A549 (cell line): Measurements from ENCODE around the gene B4GALT6. TPM values are rescaled to one million over a fixed set of nuclear protein-coding genes. Genes with fewer than 3 reads are reported as not detected.

Experiments used
- ATAC-seq, 2 experiments: fragments of 200-7000 bp in 1 of 2; fragments of >200 bp in 1 of 2; cut with Nextera tagmentation in 1 of 2; cut with Tn5 transposase in 1 of 2; 3 replicates each; pipeline versions ENCODE4 v1.8.0 to v1.9.1; 2018 to 2020; ENCODE audit warnings: mild to moderate bottlenecking in 1 of 2, moderate library complexity in 1 of 2
- CTCF ChIA-PET: fragments of 300-600 bp; sonication (Branson Sonifier 250); formaldehyde crosslinking; extraction: SDS; loops from one replicate; lab custom pipeline; 2021; ENCODE audit warnings: antibody characterized with exemption, inconsistent platforms; lab: Yijun Ruan, JAX
- POLR2A ChIA-PET: fragments of 350-600 bp; formaldehyde crosslinking; extraction: SDS; loops from one replicate; lab custom pipeline; 2021; ENCODE audit warnings: antibody characterized with exemption, inconsistent platforms; lab: Yijun Ruan, JAX
- DNase-seq, 2 experiments: peaks; one replicate each; pipeline versions ENCODE4 v3.0.0 to v3.0.0-alpha.2; 2011 to 2016; ENCODE audit warnings: low read depth in 1 of 2, low spot score in 1 of 2
- FAIRE-seq: peaks from 2 replicates; lab custom pipeline; 2011; peaks lifted over from hg19 to GRCh38; lab: Jason Lieb, UNC
- H3K27ac ChIP-seq, 2 experiments: fragments of >200 bp; sonication (Bioruptor Twin); formaldehyde crosslinking; 3 replicates each; pipeline ENCODE4 v1.5.1; 2016 to 2017
- H3K4me1 ChIP-seq: fragments of >200 bp; sonication (Bioruptor Twin); formaldehyde crosslinking; 3 replicates; pipeline ENCODE4 v1.6.1; 2016
- H3K4me2 ChIP-seq: fragments of >200 bp; sonication (Bioruptor Twin); formaldehyde crosslinking; 3 replicates; pipeline ENCODE4 v1.6.1; 2016
- H3K4me3 ChIP-seq: fragments of >200 bp; sonication (Bioruptor Twin); formaldehyde crosslinking; 3 replicates; pipeline ENCODE4 v1.5.1; 2016
- H3K9me3 ChIP-seq: fragments of >200 bp; sonication (Bioruptor Twin); formaldehyde crosslinking; 3 replicates; pipeline ENCODE4 v1.6.1; 2016
- CEBPB ChIP-seq, 2 experiments: fragments of >200 bp in 1 of 2; sonication (Bioruptor Twin) in 1 of 2; formaldehyde crosslinking in 1 of 2; IDR thresholded peaks; 2 replicates each; pipeline ENCODE4 v1.6.1; 2012 to 2016
- CHD2 ChIP-seq: fragments of 150-350 bp; IDR thresholded peaks from 2 replicates; pipeline ENCODE4 v1.6.1; 2014; ENCODE audit warnings: low read length; ENCODE audit not compliant: partially characterized antibody
- EHF ChIP-seq: fragments of 250-450 bp; sonication (Bioruptor Pico); IDR thresholded peaks from 2 replicates; pipeline ENCODE4 v1.5.0; 2020; ENCODE audit warnings: mild to moderate bottlenecking
- FOSB ChIP-seq: fragments of 250-450 bp; sonication (Bioruptor Pico); IDR thresholded peaks from 2 replicates; pipeline ENCODE4 v1.5.0; 2020; ENCODE audit warnings: mild to moderate bottlenecking, moderate library complexity
- FOSL2 ChIP-seq, 2 experiments: fragments of 450-650 bp in 1 of 2; fragments of >200 bp in 1 of 2; sonication (Bioruptor Twin) in 1 of 2; formaldehyde crosslinking; IDR thresholded peaks; 2 replicates each; pipeline versions ENCODE4 v1.5.0 to v1.6.1; 2016 to 2020; ENCODE audit warnings: mild to moderate bottlenecking in 1 of 2, moderate library complexity in 1 of 2
- FOXS1 ChIP-seq: fragments of 250-450 bp; sonication (Bioruptor Pico); IDR thresholded peaks from 2 replicates; pipeline ENCODE4 v1.5.0; 2020; ENCODE audit warnings: mild to moderate bottlenecking, moderate library complexity
- HOXB5 ChIP-seq: fragments of 250-450 bp; sonication (Bioruptor Pico); IDR thresholded peaks from 2 replicates; pipeline ENCODE4 v1.5.0; 2020; ENCODE audit warnings: mild to moderate bottlenecking, moderate library complexity
- JUNB ChIP-seq: fragments of >200 bp; sonication (Bioruptor Twin); formaldehyde crosslinking; IDR thresholded peaks from 2 replicates; pipeline ENCODE4 v1.6.1; 2016
- MAFK ChIP-seq: fragments of 450-650 bp; IDR thresholded peaks from 2 replicates; pipeline ENCODE4 v1.6.1; 2014; ENCODE audit not compliant: partially characterized antibody
- MAZ ChIP-seq: fragments of 150-350 bp; IDR thresholded peaks from 2 replicates; pipeline ENCODE4 v1.6.1; 2014; ENCODE audit warnings: antibody characterized with exemption, low read depth, low read length, borderline replicate concordance
- NPAS2 ChIP-seq: fragments of 250-450 bp; sonication (Bioruptor Pico); IDR thresholded peaks from 2 replicates; pipeline ENCODE4 v1.8.0; 2022; ENCODE audit warnings: mild to moderate bottlenecking, moderate library complexity, borderline replicate concordance
- RARB ChIP-seq: fragments of 250-450 bp; sonication (Bioruptor Pico); IDR thresholded peaks from 2 replicates; pipeline ENCODE4 v1.8.0; 2021; ENCODE audit warnings: mild to moderate bottlenecking, moderate library complexity
- RCOR1 ChIP-seq: fragments of 150-350 bp; IDR thresholded peaks from 2 replicates; pipeline ENCODE4 v1.6.1; 2014; ENCODE audit warnings: antibody characterized with exemption, low read length, low read depth
- RFX5 ChIP-seq: fragments of 450-650 bp; IDR thresholded peaks from 2 replicates; pipeline ENCODE4 v1.7.1; 2014; ENCODE audit warnings: antibody characterized with exemption, mild to moderate bottlenecking, moderate library complexity
- RNF2 ChIP-seq: fragments of 200-600 bp; sonication (generic); IDR thresholded peaks from 2 replicates; pipeline ENCODE4 v1.6.1; 2016; ENCODE audit warnings: low read depth, mild to moderate bottlenecking, antibody characterized with exemption, moderate library complexity, borderline replicate concordance
- WGBS: methylation state at CpG from one replicate; pipeline ENCODE4 v1.1.6; 2017; ENCODE audit errors: missing lambda C conversion rate; 5-methylcytosine and 5-hydroxymethylcytosine counted together
- polyA plus RNA-seq, 4 experiments: library from polyadenylated mRNA; depleted of rRNA in 3 of 4; stranded (reverse); fragments of >200 nt; fragmentation: RNase III in 1 of 4; extraction: RNeasy Plus Mini Kit Qiagen cat#74134 plus additional on column Dnase treatment in 1 of 4; gene quantifications; 2 replicates in 3 of 4; 3 replicates in 1 of 4; pipeline ENCODE4 v1.2.3, GENCODE V29; 2011 to 2017
- TF ChIP-seq, protein P1 (sequence below): fragments of >200 bp; sonication (Bioruptor Twin); formaldehyde crosslinking; IDR thresholded peaks from 2 replicates; pipeline ENCODE4 v1.6.1; 2016
- TF ChIP-seq, protein P2 (sequence below): fragments of 250-450 bp; sonication (Bioruptor Pico); IDR thresholded peaks from 2 replicates; pipeline ENCODE4 v1.5.0; 2020; ENCODE audit warnings: low read depth, mild to moderate bottlenecking, moderate library complexity

Gene B4GALT6
- polyA plus RNA-seq, 2 of the 4 experiments (the other 2 are of a cell fraction) = 7.1 to 12.8 TPM

DNA sequence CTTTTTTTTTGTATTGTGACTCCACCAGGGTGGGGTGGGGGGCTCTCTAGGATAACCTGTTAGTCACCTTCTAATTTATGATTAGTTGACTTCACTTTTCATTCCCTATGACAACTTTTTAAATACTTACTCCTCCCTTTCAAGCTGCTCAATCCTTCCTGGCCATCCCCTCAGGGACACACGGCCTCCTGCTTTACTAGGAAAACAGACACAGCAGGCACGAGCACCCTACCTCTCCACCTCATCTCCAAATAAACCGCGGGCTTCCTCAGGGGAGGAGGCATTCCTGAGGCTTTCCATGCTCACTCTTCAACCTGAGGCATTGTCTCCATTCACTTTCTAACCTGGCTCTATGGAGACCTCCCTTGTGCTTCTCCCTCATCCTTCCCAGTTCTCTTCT is 33.0 kb downstream of the B4GALT6 start:
- Histone ChIP-seq H3K4me3 (no peak overlapping the region), H3K27ac (no peak overlapping the region), H3K4me1 (peaks cover 25% of the 10 kb centered on the region; the same call in 2 of the 3 replicates), H3K4me2 (no peak overlapping the region), H3K9me3 (no peaks in the 10 kb centered on the region)
- POLR2A ChIA-PET = no interaction called here
- TF ChIP-seq MAFK = no peak
- TF ChIP-seq RFX5 = no peak
- TF ChIP-seq FOSB (CRISPR knock-in tag) = no peak
- TF ChIP-seq, protein P1, sequence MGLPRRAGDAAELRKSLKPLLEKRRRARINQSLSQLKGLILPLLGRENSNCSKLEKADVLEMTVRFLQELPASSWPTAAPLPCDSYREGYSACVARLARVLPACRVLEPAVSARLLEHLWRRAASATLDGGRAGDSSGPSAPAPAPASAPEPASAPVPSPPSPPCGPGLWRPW = no peak
- TF ChIP-seq RNF2 = no peak
- ATAC-seq = no peak
- CTCF ChIA-PET = no interaction called here
- whole genome bisulfite sequencing = 69% methylated on average over 4 of the region's 4 CpGs
- no peak for FAIRE-seq
- no peak for DNase-seq

GRCh38 chr18:31649978-31650719 is 34.2 kb downstream of the B4GALT6 start:
- FAIRE-seq (no peak), ATAC-seq (no peak), DNase-seq (no peak)
- ChIA-PET CTCF (no interaction called here), POLR2A (no interaction called here)
- 79% methylated on average over 4 of the region's 4 CpGs for WGBS
- peaks cover 25% of the 10 kb centered on the region; the same call in 2 of the 3 replicates for H3K4me1 ChIP-seq
- H3K4me3 ChIP-seq = no peak overlapping the region
- TF ChIP-seq FOXS1 (CRISPR knock-in tag) = no peak
- TF ChIP-seq, protein P2, sequence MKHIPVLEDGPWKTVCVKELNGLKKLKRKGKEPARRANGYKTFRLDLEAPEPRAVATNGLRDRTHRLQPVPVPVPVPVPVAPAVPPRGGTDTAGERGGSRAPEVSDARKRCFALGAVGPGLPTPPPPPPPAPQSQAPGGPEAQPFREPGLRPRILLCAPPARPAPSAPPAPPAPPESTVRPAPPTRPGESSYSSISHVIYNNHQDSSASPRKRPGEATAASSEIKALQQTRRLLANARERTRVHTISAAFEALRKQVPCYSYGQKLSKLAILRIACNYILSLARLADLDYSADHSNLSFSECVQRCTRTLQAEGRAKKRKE (CRISPR knock-in tag) = no peak
- TF ChIP-seq JUNB = no peak
- TF ChIP-seq EHF (CRISPR knock-in tag) = no peak
- TF ChIP-seq RARB (CRISPR knock-in tag) = no peak
- no peak for TF ChIP-seq HOXB5
- no peak for TF ChIP-seq RFX5
- no peak for TF ChIP-seq RNF2
- no peak for TF ChIP-seq MAZ
- H3K9me3 ChIP-seq = no peaks in the 10 kb centered on the region
- H3K4me2 ChIP-seq = no peak overlapping the region
- H3K27ac ChIP-seq = no peak overlapping the region

DNA sequence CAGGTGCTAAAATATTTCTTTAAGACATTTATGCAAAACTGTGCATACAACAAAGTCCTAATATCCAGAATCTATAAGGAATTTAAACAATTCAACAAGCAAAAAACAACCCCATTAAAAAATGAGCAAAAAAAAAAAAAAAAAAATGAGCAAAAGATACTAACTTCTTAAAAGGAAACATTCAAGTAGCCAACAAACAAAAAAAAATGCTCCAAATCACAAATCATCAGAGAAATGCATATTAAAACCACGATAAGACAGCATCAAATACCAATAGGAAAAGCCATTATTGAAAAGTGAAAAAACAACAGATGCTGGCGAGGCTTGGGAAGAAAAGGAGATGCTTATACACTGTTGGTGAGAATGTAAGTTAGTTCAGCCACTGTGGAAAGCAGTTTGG is 34.9 kb downstream of the B4GALT6 start:
- Histone ChIP-seq H3K9me3 (no peaks in the 10 kb centered on the region), H3K4me2 (peak overlapping the region; percentile 44), H3K4me1 (peaks cover 25% of the 10 kb centered on the region; the same call in 2 of the 3 replicates), H3K27ac (no peak overlapping the region), H3K4me3 (no peak overlapping the region)
- ChIA-PET POLR2A (no interaction called here), CTCF (no interaction called here)
- WGBS = 93% methylated on average over 2 of the region's 2 CpGs
- no peak for FAIRE-seq
- DNase-seq = no peak
- TF ChIP-seq CHD2 (no peak), RCOR1 (no peak)
- ATAC-seq = no peak

- H3K4me3 ChIP-seq = no peak overlapping the region
- peak; percentile 79 to 88 for ATAC-seq
- ChIA-PET CTCF (no interaction called here), POLR2A (no interaction called here)
- no peak for TF ChIP-seq NPAS2 (CRISPR knock-in tag)
- no peak for TF ChIP-seq CEBPB (IDR thresholded peaks at IDR 0.05)
- peak; percentile 28; the same call in 1 of the 2 replicates for TF ChIP-seq FOSL2 (IDR thresholded peaks at IDR 0.05)
- peak; percentile 63 for TF ChIP-seq FOSL2 (CRISPR knock-in tag; IDR thresholded peaks at IDR 0.05)
- H3K4me2 ChIP-seq = peak overlapping the region; percentile 44
- DNase-seq = peak; percentile 21 to 50
- H3K9me3 ChIP-seq = no peaks in the 10 kb centered on the region
- FAIRE-seq = no peak
- WGBS = 0% methylated on average over 2 of the region's 2 CpGs
- H3K27ac ChIP-seq = no peak overlapping the region
- peaks cover 25% of the 10 kb centered on the region; the same call in 2 of the 3 replicates for H3K4me1 ChIP-seq
Observed at GRCh38 chr18:31648966-31649429, 35.4 kb downstream of the B4GALT6 start.
